Measurements from ENCODE around the gene KIAA0753. TPM values are rescaled to one million over a fixed set of nuclear protein-coding genes. Genes with fewer than 3 reads are reported as not detected.

The KIAA0753 gene
- total RNA-seq, 2 experiments from 2014 or later: 16.3 to 17.6 TPM

DNA sequence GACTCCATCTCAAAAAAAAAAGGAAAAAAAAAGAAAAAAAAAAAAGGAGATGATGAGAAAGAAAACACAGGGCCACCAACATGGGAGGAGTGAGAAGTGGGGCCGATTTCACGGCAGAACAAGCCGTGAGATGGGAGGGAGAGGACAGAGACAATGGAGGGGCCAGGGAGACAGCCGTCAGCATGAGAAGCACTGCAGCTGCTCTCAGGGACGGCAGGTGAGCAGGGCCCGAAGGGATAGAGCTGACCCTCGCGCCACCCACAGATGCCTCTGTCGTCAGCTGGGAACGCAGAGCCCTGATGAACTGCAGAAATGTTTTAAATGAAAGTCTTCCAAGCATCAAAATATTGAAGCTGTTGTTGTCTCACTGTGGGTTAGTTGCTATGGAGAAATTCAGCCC lies 104.5 kb downstream of the KIAA0753 start:
- DNase-seq: no peak
- ChIA-PET POLR2A (interaction anchor here (0.5 kb wide), 1 partner anchor 27 kb away, joined by 3 read pairs; no protein-coding TSS in a partner anchor), CTCF (no interaction called here)
- no peaks in the 10 kb centered on the region for H3K9me3 Mint-ChIP-seq
- H3K36me3 Mint-ChIP-seq (ENCODE audit: low read depth): no peaks in the 10 kb centered on the region
- no peak overlapping the region for H3K4me3 Mint-ChIP-seq
- H3K27me3 Mint-ChIP-seq: no peaks in the 10 kb centered on the region
- no peak overlapping the region for H3K27ac Mint-ChIP-seq
- H3K4me1 Mint-ChIP-seq: no peaks in the 10 kb centered on the region

DNA sequence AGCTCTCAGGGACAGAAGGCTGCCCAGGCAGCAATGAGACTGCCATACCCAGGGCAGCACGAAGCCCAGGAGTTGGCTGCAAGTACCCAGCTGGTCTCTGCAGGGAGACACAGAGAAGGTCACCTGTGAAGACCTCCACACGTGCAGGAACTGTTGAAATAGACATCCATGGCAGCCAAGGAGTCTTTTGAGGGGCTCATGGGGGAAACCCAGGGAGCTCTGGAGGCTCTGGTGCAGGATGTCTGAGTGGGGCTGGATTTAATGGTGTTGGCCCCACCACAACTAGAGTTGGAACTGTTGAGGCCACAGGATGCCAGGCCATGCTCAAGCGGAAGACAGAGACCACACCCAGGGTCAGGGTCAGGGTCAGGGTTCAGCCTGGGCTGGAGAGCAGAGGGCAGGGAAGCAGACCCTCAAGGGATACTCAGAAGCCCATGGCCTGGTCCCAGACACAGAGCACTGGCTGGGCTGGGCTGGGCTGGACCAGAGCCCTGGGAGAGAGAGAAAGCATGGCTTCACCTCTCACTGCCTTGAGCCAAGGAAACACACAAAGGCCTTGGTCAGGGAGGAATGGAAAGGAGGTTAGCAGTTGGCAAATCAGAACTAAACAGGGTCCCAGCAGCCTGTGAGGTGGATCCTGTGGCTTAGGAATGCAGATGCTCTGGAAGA lies 105.5 kb downstream of the KIAA0753 start:
- Mint-ChIP-seq H3K27ac (no peak overlapping the region), H3K36me3 (ENCODE audit: low read depth) (no peaks in the 10 kb centered on the region), H3K4me3 (no peak overlapping the region), H3K4me1 (no peaks in the 10 kb centered on the region), H3K27me3 (no peaks in the 10 kb centered on the region), H3K9me3 (no peaks in the 10 kb centered on the region)
- POLR2A ChIA-PET: interaction anchor here (0.6 kb wide), 1 partner anchor 22 kb away, joined by 3 read pairs; no protein-coding TSS in a partner anchor
- CTCF ChIA-PET: no interaction called here
- DNase-seq: no peak

DNA sequence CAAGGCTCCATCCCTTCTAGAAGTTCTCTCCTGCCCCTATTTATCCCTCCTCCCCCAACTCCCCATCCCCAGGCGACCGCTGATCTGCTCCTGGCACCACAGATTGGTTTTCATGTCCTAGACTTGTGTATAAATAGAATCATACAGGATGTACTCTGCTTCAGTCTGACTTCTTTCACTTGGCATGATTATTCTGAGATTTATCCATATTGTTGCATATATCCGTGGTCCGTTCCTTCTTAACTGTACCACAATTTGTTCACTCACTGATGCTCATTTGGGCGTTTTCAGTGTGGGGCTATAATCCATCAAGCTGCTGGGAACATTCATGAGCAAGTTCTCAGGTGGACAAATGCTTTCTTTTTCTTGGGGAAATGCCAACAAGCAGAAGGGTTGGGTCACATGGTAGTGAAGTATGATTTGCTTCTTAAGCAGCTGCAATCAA lies 108.0 kb downstream of the KIAA0753 start:
- Mint-ChIP-seq H3K36me3 (ENCODE audit: low read depth) (no peaks in the 10 kb centered on the region), H3K27me3 (no peaks in the 10 kb centered on the region), H3K27ac (no peak overlapping the region), H3K9me3 (no peaks in the 10 kb centered on the region), H3K4me3 (no peak overlapping the region), H3K4me1 (no peaks in the 10 kb centered on the region)
- no peak for DNase-seq
- POLR2A ChIA-PET: no interaction called here
- CTCF ChIA-PET: no interaction called here

DNA sequence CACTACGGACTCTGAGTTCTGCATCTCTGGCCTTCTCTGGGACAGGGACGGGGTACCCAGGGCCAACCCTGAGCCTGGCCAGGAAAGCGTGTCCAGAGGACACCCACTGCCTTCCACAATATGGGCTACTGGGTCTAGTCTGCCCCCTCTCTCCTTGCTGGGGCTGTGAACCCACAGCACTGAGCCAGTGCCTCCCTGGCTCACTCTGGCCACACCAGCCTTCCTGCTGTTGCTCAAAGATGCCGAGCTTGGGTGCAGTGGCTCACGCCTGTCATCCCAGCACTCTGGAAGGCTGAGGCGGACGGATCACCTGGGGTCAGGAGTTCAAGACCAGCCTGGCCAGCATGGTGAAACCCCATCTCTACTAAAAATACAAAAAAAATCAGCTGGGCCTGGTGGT lies 108.9 kb downstream of the KIAA0753 start:
- no peak for DNase-seq
- CTCF ChIA-PET: interaction anchor here (0.6 kb wide), 1 partner anchor 753 kb away, joined by 4 read pairs; no protein-coding TSS in a partner anchor
- H3K4me1 Mint-ChIP-seq: no peaks in the 10 kb centered on the region
- H3K27ac Mint-ChIP-seq: no peak overlapping the region
- no peak overlapping the region for H3K4me3 Mint-ChIP-seq
- POLR2A ChIA-PET: no interaction called here
- no peaks in the 10 kb centered on the region for H3K9me3 Mint-ChIP-seq
- H3K36me3 Mint-ChIP-seq (ENCODE audit: low read depth): no peaks in the 10 kb centered on the region
- H3K27me3 Mint-ChIP-seq: no peaks in the 10 kb centered on the region

DNA sequence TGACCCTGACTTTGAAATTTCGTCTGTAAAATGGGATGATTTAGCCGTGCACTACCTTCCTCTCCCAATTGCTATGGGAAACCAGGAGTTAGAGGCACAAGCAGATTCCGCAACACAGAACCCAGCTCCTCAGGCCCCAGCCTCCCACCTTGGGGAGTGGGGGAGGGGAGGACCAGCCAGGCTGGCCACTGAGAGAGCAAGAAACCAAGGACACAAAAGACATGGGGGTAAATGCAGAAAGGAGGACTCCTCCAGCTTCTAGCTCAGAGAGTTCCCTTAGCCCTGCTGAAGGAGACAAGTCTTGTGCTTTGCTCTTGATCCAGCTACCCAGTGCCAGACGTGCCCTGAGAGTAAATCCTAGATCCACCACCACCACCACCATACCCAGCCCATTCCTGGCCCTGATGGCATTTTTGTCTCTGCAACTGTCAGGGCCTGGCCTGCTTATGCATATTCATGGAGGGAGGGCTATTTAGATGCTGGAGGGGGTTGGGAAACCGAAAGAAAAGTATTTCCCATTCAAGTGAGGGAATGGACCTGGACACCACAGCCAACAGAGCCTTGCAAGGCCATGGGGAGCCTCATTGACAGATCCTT lies 110.1 kb downstream of the KIAA0753 start:
- no peaks in the 10 kb centered on the region for H3K4me1 Mint-ChIP-seq
- ChIA-PET POLR2A (no interaction called here), CTCF (no interaction called here)
- H3K36me3 Mint-ChIP-seq (ENCODE audit: low read depth): no peaks in the 10 kb centered on the region
- no peak overlapping the region for H3K27ac Mint-ChIP-seq
- no peak overlapping the region for H3K4me3 Mint-ChIP-seq
- H3K9me3 Mint-ChIP-seq: no peaks in the 10 kb centered on the region
- H3K27me3 Mint-ChIP-seq: no peaks in the 10 kb centered on the region
- DNase-seq: no peak

DNA sequence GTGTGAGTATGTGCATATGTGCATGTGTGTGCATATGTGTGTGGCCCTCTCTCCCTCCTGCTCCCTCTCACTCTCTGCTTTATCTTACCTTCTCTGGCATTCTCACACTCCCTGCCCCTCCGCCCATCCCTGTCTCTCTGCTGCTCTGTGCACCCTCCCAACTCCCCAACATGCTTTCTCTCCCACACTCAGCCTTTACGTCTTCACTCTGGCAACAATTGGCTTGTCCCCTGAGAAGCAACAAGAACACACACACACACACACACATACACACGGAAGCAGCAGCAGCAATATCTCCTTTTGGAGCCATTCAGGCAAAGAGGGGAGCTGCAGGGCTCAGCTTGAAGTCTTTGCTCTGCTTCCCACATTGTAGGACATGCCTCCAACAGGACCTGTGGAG lies 112.0 kb downstream of the KIAA0753 start:
- H3K4me3 Mint-ChIP-seq: no peak overlapping the region
- ChIA-PET POLR2A (no interaction called here), CTCF (interaction anchor here (0.6 kb wide), 1 partner anchor 557 kb away, joined by 3 read pairs; no protein-coding TSS in a partner anchor)
- H3K4me1 Mint-ChIP-seq: no peaks in the 10 kb centered on the region
- no peak overlapping the region for H3K27ac Mint-ChIP-seq
- H3K36me3 Mint-ChIP-seq (ENCODE audit: low read depth): no peaks in the 10 kb centered on the region
- H3K27me3 Mint-ChIP-seq: no peaks in the 10 kb centered on the region
- no peaks in the 10 kb centered on the region for H3K9me3 Mint-ChIP-seq
- no peak for DNase-seq

Small RNA genes within 50 kb of the gene (microRNA-seq; reads per million reads assigned to microRNA genes)
- gene MIR4520-1 (ENCODE audit: borderline microRNAs expressed, borderline replicate concordance) (not detected), gene MIR4520-2 (ENCODE audit: borderline microRNAs expressed, borderline replicate concordance) (not detected)

Other genes starting within 250 kb of the KIAA0753 start
- gene AIPL1, start 205.6 kb downstream of the KIAA0753 start, total RNA-seq: not detected
- gene PIMREG, start 196.3 kb downstream of the KIAA0753 start, total RNA-seq: 10 to 100 TPM; 16.4 to 22.0 TPM
- under 1 TPM; 0.33 to 0.37 TPM for gene PITPNM3, start 84.2 kb downstream of the KIAA0753 start, total RNA-seq
- 10 to 100 TPM; 49.0 to 69.0 TPM for gene TXNDC17, start 349 bp upstream of the KIAA0753 start, total RNA-seq
- gene MED31, start 10.9 kb upstream of the KIAA0753 start, total RNA-seq: 10 to 100 TPM; 19.4 to 20.3 TPM
- 1 to 10 TPM; 1.9 to 2.5 TPM for gene C17orf100, start 11.1 kb upstream of the KIAA0753 start, total RNA-seq
- not detected for gene SLC13A5, start 72.7 kb upstream of the KIAA0753 start, total RNA-seq
- gene XAF1, start 115.3 kb upstream of the KIAA0753 start, total RNA-seq: 100 to 1,000 TPM; 446 to 497 TPM
- 1 to 10 TPM; 7.8 to 8.9 TPM for gene FBXO39, start 135.5 kb upstream of the KIAA0753 start, total RNA-seq
- not detected for gene TEKT1, start 191.0 kb upstream of the KIAA0753 start, total RNA-seq